ENCODE data around the gene MERTK. TPM values are rescaled to one million over a fixed set of nuclear protein-coding genes. Genes with fewer than 3 reads are reported as not detected.

MERTK gene
- total and polyA plus RNA-seq, 2 donors (not counting 1 experiment from before 2014, with no cell fraction given) = 0.34 to 6.6 TPM

DNA sequence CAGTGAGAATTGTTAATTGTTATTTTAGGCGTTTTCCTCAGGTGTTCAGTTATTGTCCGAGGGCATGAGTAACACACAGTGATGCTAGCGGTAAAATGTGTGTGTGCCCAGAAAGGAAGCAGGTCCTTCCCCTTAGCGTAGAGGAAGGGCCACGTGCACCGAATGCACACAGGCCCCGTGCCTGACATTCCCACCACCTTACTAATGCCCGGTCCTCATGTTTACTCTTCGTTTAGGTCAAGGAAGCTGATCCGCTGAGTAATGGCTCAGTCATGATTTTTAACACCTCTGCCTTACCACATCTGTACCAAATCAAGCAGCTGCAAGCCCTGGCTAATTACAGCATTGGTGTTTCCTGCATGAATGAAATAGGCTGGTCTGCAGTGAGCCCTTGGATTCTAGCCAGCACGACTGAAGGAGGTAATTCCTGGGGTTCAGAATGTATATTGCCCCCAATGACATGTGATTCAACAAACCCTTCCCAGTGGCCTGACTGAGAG, 76.7 kb downstream of the MERTK start:
- no peak overlapping the region for H3K4me2 ChIP-seq (ENCODE audit: extremely low read depth, insufficient read depth, low read length)
- H4K20me1 ChIP-seq (ENCODE audit: control insufficient read depth, extremely low read depth, insufficient read depth, low read length) = no peaks in the 10 kb centered on the region
- H3K79me2 ChIP-seq (ENCODE audit: control insufficient read depth, insufficient read depth, low read length) = no peaks in the 10 kb centered on the region
- H3K27ac ChIP-seq (ENCODE audit: insufficient read depth, low read length) = no peak overlapping the region
- no peak overlapping the region for H3K9ac ChIP-seq (ENCODE audit: insufficient read depth, low read length)
- TF ChIP-seq, protein P1, sequence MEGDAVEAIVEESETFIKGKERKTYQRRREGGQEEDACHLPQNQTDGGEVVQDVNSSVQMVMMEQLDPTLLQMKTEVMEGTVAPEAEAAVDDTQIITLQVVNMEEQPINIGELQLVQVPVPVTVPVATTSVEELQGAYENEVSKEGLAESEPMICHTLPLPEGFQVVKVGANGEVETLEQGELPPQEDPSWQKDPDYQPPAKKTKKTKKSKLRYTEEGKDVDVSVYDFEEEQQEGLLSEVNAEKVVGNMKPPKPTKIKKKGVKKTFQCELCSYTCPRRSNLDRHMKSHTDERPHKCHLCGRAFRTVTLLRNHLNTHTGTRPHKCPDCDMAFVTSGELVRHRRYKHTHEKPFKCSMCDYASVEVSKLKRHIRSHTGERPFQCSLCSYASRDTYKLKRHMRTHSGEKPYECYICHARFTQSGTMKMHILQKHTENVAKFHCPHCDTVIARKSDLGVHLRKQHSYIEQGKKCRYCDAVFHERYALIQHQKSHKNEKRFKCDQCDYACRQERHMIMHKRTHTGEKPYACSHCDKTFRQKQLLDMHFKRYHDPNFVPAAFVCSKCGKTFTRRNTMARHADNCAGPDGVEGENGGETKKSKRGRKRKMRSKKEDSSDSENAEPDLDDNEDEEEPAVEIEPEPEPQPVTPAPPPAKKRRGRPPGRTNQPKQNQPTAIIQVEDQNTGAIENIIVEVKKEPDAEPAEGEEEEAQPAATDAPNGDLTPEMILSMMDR (conservative IDR thresholded peaks at IDR 0.05 in 1 of 2, IDR thresholded peaks at IDR 0.05 in 1 of 2; ENCODE audit: low read depth in 1 of 2, low read length in 2 of 2) = no peak
- no peak for TF ChIP-seq EZH2 (IDR thresholded peaks at IDR 0.05; ENCODE audit: low read length, missing control alignments)
- DNase-seq (ENCODE audit: low read depth in 2 of 2) = peak; percentile 91 to 96
- H3K36me3 ChIP-seq (ENCODE audit: control insufficient read depth, insufficient read depth, low read length) = no peaks in the 10 kb centered on the region
- H3K4me3 ChIP-seq (replicated peaks in 1 of 4; ENCODE audit: control extremely low read depth in 1 of 4, insufficient read depth in 1 of 4, low read depth in 3 of 4, low read length in 4 of 4) = no peak overlapping the region
- H3K4me1 ChIP-seq (ENCODE audit: control insufficient read depth, extremely low read depth, insufficient read depth, low read length) = peaks cover 6% of the 10 kb centered on the region
- peaks cover 2% of the 10 kb centered on the region for H3K27me3 ChIP-seq (ENCODE audit: control insufficient read depth, insufficient read depth, low read length)
- no peaks in the 10 kb centered on the region for H3K9me3 ChIP-seq (ENCODE audit: control insufficient read depth, insufficient read depth, low read depth, low read length)
- H2AFZ ChIP-seq (ENCODE audit: low read length) = no peak overlapping the region

DNA sequence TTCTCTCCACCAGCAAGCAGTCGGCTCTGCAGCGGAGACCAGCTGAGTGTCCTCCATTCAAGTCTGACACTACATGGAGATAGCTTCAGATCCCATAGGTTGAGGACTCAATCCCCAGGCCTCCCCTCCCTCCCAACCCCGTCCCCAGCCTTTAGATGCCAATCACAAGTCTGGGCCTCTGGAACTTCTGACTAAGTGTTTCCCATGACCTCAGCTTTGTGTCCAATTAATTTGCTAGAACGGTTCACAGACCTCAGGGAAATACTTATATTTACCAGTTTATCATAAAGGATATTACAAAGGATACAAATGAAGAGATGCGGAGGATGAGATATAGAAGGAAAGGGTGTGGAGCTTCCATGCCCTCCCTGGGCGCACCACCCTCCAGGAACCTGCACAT, 77.4 kb downstream of the MERTK start:
- Histone ChIP-seq H4K20me1 (ENCODE audit: control insufficient read depth, extremely low read depth, insufficient read depth, low read length) (no peaks in the 10 kb centered on the region), H3K4me2 (ENCODE audit: extremely low read depth, insufficient read depth, low read length) (no peak overlapping the region), H3K9me3 (ENCODE audit: control insufficient read depth, insufficient read depth, low read depth, low read length) (no peaks in the 10 kb centered on the region), H3K4me3 (replicated peaks in 1 of 4; ENCODE audit: control extremely low read depth in 1 of 4, insufficient read depth in 1 of 4, low read depth in 3 of 4, low read length in 4 of 4) (no peak overlapping the region), H3K9ac (ENCODE audit: insufficient read depth, low read length) (no peak overlapping the region), H2AFZ (ENCODE audit: low read length) (no peak overlapping the region), H3K27me3 (ENCODE audit: control insufficient read depth, insufficient read depth, low read length) (peaks cover 2% of the 10 kb centered on the region), H3K36me3 (ENCODE audit: control insufficient read depth, insufficient read depth, low read length) (no peaks in the 10 kb centered on the region), H3K4me1 (ENCODE audit: control insufficient read depth, extremely low read depth, insufficient read depth, low read length) (peaks cover 6% of the 10 kb centered on the region), H3K27ac (ENCODE audit: insufficient read depth, low read length) (no peak overlapping the region), H3K79me2 (ENCODE audit: control insufficient read depth, insufficient read depth, low read length) (no peaks in the 10 kb centered on the region)
- TF ChIP-seq, protein P1 (conservative IDR thresholded peaks at IDR 0.05 in 1 of 2, IDR thresholded peaks at IDR 0.05 in 1 of 2; ENCODE audit: low read depth in 1 of 2, low read length in 2 of 2) = no peak
- no peak for TF ChIP-seq EZH2 (IDR thresholded peaks at IDR 0.05; ENCODE audit: low read length, missing control alignments)
- DNase-seq (ENCODE audit: low read depth in 2 of 2) = peak in 1 of 2 donors; percentile 6

DNA sequence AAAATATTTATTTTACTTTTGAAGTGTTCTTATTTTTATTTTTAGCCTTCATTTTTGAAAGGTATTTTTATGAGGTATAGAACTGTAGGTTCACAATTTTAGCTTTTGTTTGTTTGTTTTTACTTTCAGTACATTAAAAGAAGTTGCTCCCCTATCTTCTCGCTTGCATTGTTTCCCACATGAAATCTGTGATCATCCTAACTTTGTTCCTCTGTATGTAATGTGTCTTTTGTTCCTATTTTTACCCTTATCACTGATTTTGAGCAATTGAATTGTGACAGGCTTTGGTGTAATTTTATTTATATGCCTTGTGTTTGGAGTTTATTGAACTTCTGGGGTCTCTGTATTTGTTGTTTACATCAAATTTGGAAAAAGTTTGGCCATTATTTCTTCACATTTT, 78.8 kb downstream of the MERTK start:
- peaks cover 6% of the 10 kb centered on the region for H3K4me1 ChIP-seq (ENCODE audit: control insufficient read depth, extremely low read depth, insufficient read depth, low read length)
- peaks cover 2% of the 10 kb centered on the region for H3K27me3 ChIP-seq (ENCODE audit: control insufficient read depth, insufficient read depth, low read length)
- H3K4me2 ChIP-seq (ENCODE audit: extremely low read depth, insufficient read depth, low read length) = no peak overlapping the region
- H3K36me3 ChIP-seq (ENCODE audit: control insufficient read depth, insufficient read depth, low read length) = no peaks in the 10 kb centered on the region
- H3K9ac ChIP-seq (ENCODE audit: insufficient read depth, low read length) = no peak overlapping the region
- H2AFZ ChIP-seq (ENCODE audit: low read length) = no peak overlapping the region
- no peaks in the 10 kb centered on the region for H3K9me3 ChIP-seq (ENCODE audit: control insufficient read depth, insufficient read depth, low read depth, low read length)
- TF ChIP-seq EZH2 (IDR thresholded peaks at IDR 0.05; ENCODE audit: low read length, missing control alignments) = no peak
- TF ChIP-seq, protein P1 (conservative IDR thresholded peaks at IDR 0.05 in 1 of 2, IDR thresholded peaks at IDR 0.05 in 1 of 2; ENCODE audit: low read depth in 1 of 2, low read length in 2 of 2) = no peak
- DNase-seq (ENCODE audit: low read depth in 2 of 2) = no peak
- no peaks in the 10 kb centered on the region for H4K20me1 ChIP-seq (ENCODE audit: control insufficient read depth, extremely low read depth, insufficient read depth, low read length)
- H3K27ac ChIP-seq (ENCODE audit: insufficient read depth, low read length) = no peak overlapping the region
- H3K79me2 ChIP-seq (ENCODE audit: control insufficient read depth, insufficient read depth, low read length) = no peaks in the 10 kb centered on the region
- H3K4me3 ChIP-seq (replicated peaks in 1 of 4; ENCODE audit: control extremely low read depth in 1 of 4, insufficient read depth in 1 of 4, low read depth in 3 of 4, low read length in 4 of 4) = no peak overlapping the region
